Left hindlimb (tissue), 1 donor: Measurements from ENCODE around the gene CCDC9.

Experiments used
- DNase-seq: peaks from one replicate; pipeline ENCODE4 v3.0.0-alpha.2; 2018

CCDC9 gene

GRCh38 chr19:47255879-47256692, at the start of gene CCDC9:
CCDC9 (plus strand) TSS chr19:47256525; CDS start chr19:47258401, 1,876 bp downstream.
- DNase-seq = peak; percentile 98

DNA sequence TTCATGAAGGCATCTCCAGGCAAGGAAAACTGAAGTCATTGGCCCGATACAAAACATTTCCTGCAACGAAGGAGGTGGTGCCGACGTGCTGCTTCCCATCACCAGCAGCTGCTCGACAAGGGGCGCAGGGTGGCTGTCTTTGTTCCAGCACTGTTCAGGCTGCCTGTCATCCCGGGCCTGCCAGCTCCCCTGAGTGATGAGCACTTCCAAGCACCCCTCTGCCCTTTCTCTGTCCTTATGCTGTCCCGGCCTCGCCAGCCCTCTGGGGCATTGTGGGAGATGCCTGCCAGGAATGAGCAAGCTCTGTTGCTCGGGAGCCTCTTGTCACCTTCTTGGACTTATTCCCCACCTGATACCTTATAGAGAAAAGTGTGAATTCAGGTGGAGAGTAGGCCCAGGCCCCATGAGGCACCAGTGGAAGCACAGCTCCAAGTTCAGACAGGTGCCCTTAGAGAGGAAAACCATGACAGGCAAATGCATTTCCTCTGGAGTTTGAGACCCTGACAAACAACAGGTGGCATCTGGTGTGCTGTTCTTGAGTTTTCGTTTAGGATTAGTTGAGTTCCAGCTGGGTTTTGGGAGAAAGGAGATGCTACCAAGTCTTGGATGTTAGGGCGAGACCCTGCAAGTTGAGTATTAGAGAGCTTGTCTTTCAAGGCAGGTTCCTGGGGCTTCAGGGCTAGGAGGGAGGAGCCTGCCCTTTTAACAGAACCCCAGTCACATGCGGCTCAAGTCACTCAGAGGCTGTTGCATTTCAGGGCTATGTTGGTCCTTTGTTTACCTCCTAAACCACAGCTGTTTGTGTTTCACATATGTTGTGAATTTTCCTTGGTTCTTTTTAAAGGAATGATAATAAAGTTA, 46.8 kb upstream of the CCDC9 start:
- DNase-seq = no peak

DNA sequence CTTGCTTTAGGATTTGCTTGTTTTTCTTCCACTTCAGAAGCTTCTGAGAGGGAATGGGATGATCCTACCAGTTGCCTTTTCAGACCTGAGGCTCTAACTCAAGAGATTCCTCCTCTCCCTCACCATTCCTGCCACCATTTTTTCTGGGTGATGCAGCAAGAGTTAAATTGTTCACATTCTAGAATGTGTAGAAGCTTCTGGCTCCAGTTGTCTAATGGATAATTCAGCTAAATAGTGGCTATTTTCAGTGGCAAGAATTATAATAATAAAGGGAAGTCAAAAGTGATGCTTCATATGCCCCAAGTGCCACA, 46.2 kb upstream of the CCDC9 start:
- no peak for DNase-seq

DNA sequence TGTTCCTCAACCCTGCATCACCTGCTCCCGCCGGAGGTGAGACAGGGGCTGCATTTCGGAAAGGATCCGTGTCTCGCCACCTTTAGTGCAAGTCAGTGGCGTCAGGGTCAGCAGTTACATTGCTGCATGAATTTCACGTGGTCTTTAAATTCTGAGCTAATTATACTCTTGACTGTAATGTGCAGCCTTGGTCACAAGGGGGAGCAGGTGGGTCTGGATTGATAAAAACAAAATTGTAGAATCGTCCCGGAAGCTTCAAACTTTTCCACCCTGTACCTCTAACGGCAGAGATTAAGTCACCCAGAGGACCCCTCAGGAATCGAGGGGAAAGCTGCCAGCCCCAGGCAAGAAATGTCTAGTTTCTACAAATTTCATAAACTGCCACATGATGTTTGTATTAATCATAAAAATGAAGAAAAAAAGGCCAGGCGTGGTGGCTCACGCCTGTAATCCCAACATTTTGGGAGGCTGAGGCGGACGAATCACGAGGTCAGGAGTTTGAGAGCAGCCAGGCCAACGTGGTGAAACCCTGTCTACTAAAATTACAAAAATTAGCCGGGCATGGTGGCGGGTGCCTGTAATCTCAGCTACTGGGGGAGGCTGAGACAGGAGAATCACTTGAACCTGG, 45.5 kb upstream of the CCDC9 start:
- peak; percentile 82 for DNase-seq

- no peak for DNase-seq
Measured at GRCh38 chr19:47215581-47215980, 40.7 kb upstream of the CCDC9 start.

DNA sequence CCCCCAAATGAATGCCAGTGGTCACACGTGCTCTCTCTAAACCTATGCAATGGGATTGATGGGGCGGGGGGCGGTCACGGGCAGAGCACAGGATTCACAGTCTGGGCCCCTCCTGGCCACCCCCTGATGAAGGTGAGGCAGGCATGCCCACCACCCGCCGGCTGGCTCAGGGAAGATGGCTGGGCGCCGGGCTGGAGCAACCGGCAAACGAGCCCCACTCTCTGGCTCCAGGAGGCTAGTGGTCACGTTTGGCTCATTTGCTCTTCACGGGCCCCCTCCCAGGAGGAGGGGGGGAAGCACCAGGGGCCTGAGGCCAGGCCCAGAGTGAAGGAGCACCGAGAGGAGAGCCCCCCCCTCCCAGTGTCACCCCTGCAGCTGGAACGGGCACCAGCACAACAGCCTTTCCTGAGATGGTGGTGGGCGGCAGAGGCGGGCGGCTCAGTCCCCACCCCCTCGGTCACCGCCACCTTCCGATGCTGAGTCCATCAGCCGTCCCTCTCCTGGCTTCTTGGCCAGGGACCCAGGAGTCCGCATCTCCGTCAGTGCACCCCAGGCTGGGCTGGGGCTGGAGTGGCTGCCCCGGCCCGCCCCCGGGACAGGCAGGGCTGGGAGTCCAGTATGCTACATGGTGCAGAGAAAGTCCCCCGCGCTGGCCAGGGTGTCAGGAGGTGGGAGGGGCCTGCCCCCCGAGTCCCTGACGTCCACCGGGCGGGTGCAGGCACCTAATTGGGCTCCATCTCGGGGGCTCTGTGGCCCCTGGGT, 35.1 kb upstream of the CCDC9 start:
- DNase-seq = no peak

DNA sequence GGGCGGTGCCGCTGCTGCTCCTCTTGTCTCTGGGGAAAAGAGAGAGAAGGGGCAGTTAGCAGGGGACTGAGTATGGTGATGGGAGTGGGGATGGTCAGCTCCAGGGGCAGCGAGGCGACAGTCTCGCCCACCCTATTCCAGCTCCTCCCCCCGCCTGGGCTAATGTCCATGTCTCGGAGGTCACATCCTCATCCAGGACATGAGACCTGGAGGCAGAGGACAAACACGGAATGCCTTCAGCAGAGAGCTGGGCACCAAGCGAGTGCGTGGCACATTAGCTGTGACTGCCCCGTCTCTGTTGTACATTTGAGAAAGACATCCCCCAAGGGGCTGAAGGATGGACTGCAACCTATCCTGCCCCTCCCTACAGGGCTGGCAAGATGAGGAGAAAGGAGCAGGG, 34.4 kb upstream of the CCDC9 start:
- DNase-seq = no peak

- peak; percentile 91 for DNase-seq
Measured at GRCh38 chr19:47225746-47226425, 30.4 kb upstream of the CCDC9 start.

GRCh38 chr19:47226426-47227351, 29.6 kb upstream of the CCDC9 start:
- peak; percentile 80 for DNase-seq

GRCh38 chr19:47227352-47228167, 28.8 kb upstream of the CCDC9 start:
- DNase-seq = peak; percentile 86

DNA sequence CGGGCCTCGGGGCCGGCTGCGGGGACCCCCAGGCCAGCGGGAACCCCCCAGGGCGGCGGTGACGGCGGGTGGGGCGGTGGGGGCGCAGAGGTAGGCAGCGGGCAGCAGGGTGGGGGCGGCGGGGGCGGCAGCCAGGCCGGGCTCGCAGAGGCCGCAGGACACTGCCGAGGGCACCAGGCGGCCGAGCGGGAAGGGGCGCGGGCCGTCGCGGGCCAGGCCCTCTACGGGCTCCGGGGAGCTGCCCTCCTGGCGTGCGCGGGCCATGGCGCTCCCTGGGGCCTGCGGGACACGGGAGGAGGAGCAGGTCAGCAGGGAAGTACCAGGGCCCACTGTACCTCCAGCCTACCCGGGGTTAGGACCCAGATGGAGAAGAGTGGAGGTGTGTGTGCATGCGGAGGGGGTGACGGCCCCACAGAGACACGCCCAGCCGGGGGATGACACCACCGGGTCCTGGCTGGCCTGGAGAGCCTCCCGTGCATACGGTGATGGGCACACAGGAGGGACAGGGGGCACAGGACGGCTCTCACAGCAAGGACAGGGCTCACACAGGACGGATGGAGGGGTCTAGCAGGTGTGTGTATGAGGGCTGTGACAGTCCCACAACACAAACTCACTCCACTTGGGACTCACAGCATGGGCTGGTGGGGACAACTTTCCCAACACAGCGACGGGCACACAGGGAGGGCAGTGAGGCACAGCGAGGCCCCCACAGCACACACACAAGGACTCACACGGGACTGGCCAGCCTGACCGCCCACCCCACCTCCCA, 28.0 kb upstream of the CCDC9 start:
- no peak for DNase-seq

DNA sequence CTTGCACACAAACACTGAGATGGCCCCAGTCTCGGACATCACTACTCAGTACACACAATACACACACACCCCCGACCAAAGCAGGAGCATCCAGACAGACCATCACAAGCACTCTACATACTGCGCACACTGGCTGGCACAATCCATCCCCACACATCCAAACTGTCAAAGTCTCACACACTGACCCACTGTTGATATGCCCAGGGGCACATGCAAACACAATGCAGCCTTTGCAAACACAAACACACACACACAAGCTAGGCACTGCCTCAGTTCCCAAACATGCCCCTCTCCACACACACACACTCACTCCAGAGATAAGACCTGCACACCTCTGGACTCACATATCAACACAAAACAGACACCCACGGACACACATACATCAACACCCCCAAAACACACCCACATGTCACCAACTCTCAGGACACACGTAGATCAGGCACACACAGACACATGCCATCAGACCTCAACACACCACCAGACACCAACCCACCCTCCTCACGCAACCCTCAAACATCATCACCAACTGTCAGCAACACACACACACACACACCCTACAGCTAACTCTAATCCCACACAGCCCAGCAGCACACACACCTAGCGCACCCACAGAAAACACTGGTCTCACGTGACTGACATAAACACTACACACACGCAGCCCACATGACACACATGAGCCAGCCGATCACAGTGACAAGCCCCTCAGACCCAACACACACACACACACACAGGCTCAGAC, 27.2 kb upstream of the CCDC9 start:
- DNase-seq = no peak

DNA sequence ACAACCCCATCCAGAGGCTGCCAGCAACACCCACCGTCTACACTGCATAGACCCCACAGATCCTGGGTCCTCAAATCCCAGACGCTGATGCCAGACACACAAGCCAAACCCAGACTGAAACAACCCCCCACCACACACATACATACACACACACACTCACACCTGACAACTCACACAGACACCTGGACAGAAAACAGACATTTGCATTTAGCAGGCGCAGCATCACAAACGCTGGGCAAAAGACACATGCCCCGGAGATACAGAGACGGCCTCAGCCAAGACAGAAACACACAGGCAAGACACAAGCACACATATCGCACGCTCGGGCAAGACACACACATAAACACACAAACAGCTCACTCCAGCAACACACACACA, 26.7 kb upstream of the CCDC9 start:
- no peak for DNase-seq

DNA sequence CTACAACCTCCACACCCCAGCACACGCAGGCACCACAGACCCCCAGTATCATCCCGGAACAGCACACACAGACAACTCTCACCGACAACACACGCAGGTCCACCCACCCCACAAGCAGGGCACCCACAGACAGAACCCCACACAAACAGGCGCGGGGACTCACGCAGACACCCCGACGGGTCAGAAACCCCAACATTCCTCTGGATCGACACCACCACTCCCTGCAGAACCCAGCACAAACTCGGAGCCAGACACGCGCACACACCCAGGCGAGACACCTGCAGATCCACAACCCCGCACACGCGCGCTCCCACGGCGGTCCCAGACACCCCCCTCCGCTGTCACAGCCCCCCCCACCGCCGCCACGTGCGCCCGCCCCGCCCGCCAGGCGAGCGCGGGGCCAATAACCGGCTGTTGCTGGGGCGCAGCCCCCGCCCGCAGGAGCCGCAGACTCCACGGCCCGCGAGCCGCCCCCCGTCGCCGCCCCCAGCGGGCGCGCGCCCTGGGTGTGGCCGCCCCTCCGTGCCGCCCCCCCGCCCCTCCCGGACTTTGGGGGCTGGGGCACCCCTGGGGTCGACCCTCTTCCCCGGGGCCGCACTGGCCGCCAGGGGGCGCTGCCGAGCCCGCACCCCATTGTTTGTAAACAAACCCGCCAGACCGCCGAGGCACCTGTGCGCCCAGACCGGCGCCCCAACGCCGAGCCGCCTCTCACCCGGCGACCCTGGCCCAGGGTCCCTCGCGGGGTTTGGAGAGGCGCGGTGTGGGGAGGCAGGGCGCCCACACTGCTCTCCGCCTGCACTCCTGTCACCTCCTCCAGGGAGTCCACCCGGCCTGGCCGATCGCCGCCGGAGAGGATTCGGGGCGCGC, 26.0 kb upstream of the CCDC9 start:
- DNase-seq = peak; percentile 74

GRCh38 chr19:47230921-47231214, 25.5 kb upstream of the CCDC9 start, which contains the start of gene BBC3:
BBC3 (minus strand) TSS chr19:47231199; CDS start chr19:47228431, 2,768 bp downstream.
- no peak for DNase-seq

GRCh38 chr19:47231215-47232054, 24.9 kb upstream of the CCDC9 start:
- DNase-seq = peak; percentile 90
